ENCODE measurements around the gene FOXP3. TPM values are rescaled to one million over a fixed set of nuclear protein-coding genes. Genes with fewer than 3 reads are reported as not detected.

FOXP3 gene
- total and polyA plus RNA-seq, 2 of the 8 experiments (the other 6 are each of a cell fraction or from before 2014, with no cell fraction given): 0.37 to 0.54 TPM

GRCh38 chrX:49249071-49249470 is 15.4 kb downstream of the FOXP3 start (continued):
- TF ChIP-seq CHD7 (IDR thresholded peaks at IDR 0.05; ENCODE audit: insufficient replicate concordance, low read length) (no peak), SP1 (IDR thresholded peaks at IDR 0.05; ENCODE audit: low read depth, low read length) (no peak), SIN3A (conservative IDR thresholded peaks at IDR 0.05 in 1 of 2, IDR thresholded peaks at IDR 0.05 in 1 of 2; ENCODE audit: low read depth in 1 of 2, low read length in 2 of 2) (no peak), SP4 (IDR thresholded peaks at IDR 0.05; ENCODE audit: low read length) (no peak), ATF2 (IDR thresholded peaks at IDR 0.05; ENCODE audit: low read length) (no peak), RFX5 (IDR thresholded peaks at IDR 0.05; ENCODE audit: borderline replicate concordance, low read depth, low read length) (no peak)

Data from H1 (cell line).